Loucy (cell line): Measurements from ENCODE around the gene TMEM30B.
A peak's percentile ranks its signal among the peaks of the same experiment; 100 is the strongest.

ENCODE experiments used
- H2AFZ ChIP-seq: fragments of 200-600 bp; sonication (generic); 2 replicates; pipeline ENCODE4 v1.6.0; 2016; ENCODE audit warnings: antibody characterized with exemption, mild to moderate bottlenecking, low read length, moderate library complexity
- H3F3A ChIP-seq: fragments of 200-600 bp; 2 replicates; pipeline ENCODE4 v1.6.0; 2016; ENCODE audit warnings: antibody characterized with exemption, low read depth, mild to moderate bottlenecking
- H3K27me3 ChIP-seq: fragments of 200-600 bp; sonication (generic); 2 replicates; pipeline ENCODE4 v1.6.1; 2014; ENCODE audit warnings: low read length, mild to moderate bottlenecking; ENCODE audit not compliant: insufficient read depth, poor library complexity, severe bottlenecking
- H3K36me3 ChIP-seq: fragments of 200-600 bp; sonication (generic); 2 replicates; pipeline ENCODE4 v1.6.1; 2016; ENCODE audit warnings: low read length; ENCODE audit not compliant: insufficient read depth
- H3K4me1 ChIP-seq: fragments of 200-600 bp; sonication (generic); 2 replicates; pipeline ENCODE4 v1.5.1; 2014; ENCODE audit warnings: low read length, mild to moderate bottlenecking; ENCODE audit not compliant: insufficient read depth, poor library complexity, severe bottlenecking
- H3K4me2 ChIP-seq: fragments of 200-600 bp; sonication (generic); 2 replicates; pipeline ENCODE4 v1.6.0; 2014; ENCODE audit warnings: antibody characterized with exemption, low read length, low read depth, mild to moderate bottlenecking; ENCODE audit not compliant: poor library complexity, severe bottlenecking
- H3K4me3 ChIP-seq: fragments of 200-600 bp; sonication (generic); 2 replicates; pipeline ENCODE4 v1.5.1; 2014; ENCODE audit warnings: low read length, mild to moderate bottlenecking, mixed read lengths; ENCODE audit not compliant: poor library complexity, severe bottlenecking
- H3K79me2 ChIP-seq: fragments of 200-600 bp; sonication (generic); 2 replicates; pipeline ENCODE4 v1.6.1; 2014; ENCODE audit warnings: low read length; ENCODE audit not compliant: insufficient read depth
- H3K9ac ChIP-seq: fragments of 200-600 bp; sonication (generic); 2 replicates; pipeline ENCODE4 v1.6.0; 2014; ENCODE audit warnings: mild to moderate bottlenecking, low read depth, low read length, moderate library complexity; ENCODE audit not compliant: poor library complexity, severe bottlenecking
- H3K9me2 ChIP-seq: fragments of 200-600 bp; sonication (generic); replicated peaks from 2 replicates; pipeline ENCODE4 v1.6.1; 2016; ENCODE audit warnings: low read depth, low read length, mixed read lengths
- H3K9me3 ChIP-seq: fragments of 200-600 bp; sonication (generic); 2 replicates; pipeline ENCODE4 v1.6.1; 2014; ENCODE audit warnings: mild to moderate bottlenecking, antibody characterized with exemption, low read length, low read depth; ENCODE audit not compliant: insufficient read depth
- H4K20me1 ChIP-seq: fragments of 200-600 bp; sonication (generic); 2 replicates; pipeline ENCODE4 v1.6.0; 2014; ENCODE audit warnings: antibody characterized with exemption, low read length, mild to moderate bottlenecking; ENCODE audit not compliant: insufficient read depth, poor library complexity, severe bottlenecking
- CTCF ChIP-seq: fragments of 200-600 bp; sonication (generic); conservative IDR thresholded peaks from 2 replicates; pipeline ENCODE4 v1.5.1; 2014; ENCODE audit warnings: mild to moderate bottlenecking, antibody characterized with exemption, low read length
- EZH2phosphoT487 ChIP-seq: fragments of 200-600 bp; IDR thresholded peaks from 2 replicates; pipeline ENCODE4 v1.6.1; 2018; ENCODE audit warnings: antibody characterized with exemption, mild to moderate bottlenecking, moderate library complexity, borderline replicate concordance

The TMEM30B gene

GRCh38 chr14:61285364-61285763, 4.2 kb upstream of the TMEM30B start:
- Histone ChIP-seq H3K4me2 (peak overlapping the region; percentile 14), H3K4me1 (peaks cover 28% of the 10 kb centered on the region), H3K79me2 (no peaks in the 10 kb centered on the region), H3K4me3 (no peak overlapping the region), H2AFZ (peak overlapping the region; percentile 68), H3K9me3 (no peaks in the 10 kb centered on the region), H3F3A (peaks cover 6% of the 10 kb centered on the region; the same call in 1 of the 2 replicates), H3K9me2 (no peaks in the 10 kb centered on the region), H3K27me3 (no peaks in the 10 kb centered on the region), H3K9ac (no peak overlapping the region), H4K20me1 (no peaks in the 10 kb centered on the region), H3K36me3 (no peaks in the 10 kb centered on the region)
- TF ChIP-seq CTCF (no peak), EZH2phosphoT487 (no peak)

- Histone ChIP-seq H4K20me1 (no peaks in the 10 kb centered on the region), H3K9me3 (no peaks in the 10 kb centered on the region), H3K4me2 (peak overlapping the region; percentile 83), H3F3A (peaks cover 6% of the 10 kb centered on the region; the same call in 1 of the 2 replicates), H3K27me3 (no peaks in the 10 kb centered on the region), H3K9me2 (no peaks in the 10 kb centered on the region), H3K4me1 (peaks cover 28% of the 10 kb centered on the region), H2AFZ (peak overlapping the region; percentile 55; the same call in 1 of the 2 replicates), H3K4me3 (peak overlapping the region; percentile 69), H3K79me2 (no peaks in the 10 kb centered on the region), H3K36me3 (no peaks in the 10 kb centered on the region), H3K9ac (peak overlapping the region; percentile 53)
- TF ChIP-seq CTCF (no peak), EZH2phosphoT487 (no peak)
These were observed 2.9 kb upstream of the TMEM30B start for GRCh38 chr14:61284001-61284400.

- Histone ChIP-seq H3K9me2 (no peaks in the 10 kb centered on the region), H3K9me3 (no peaks in the 10 kb centered on the region), H3K4me1 (peaks cover 28% of the 10 kb centered on the region), H3K79me2 (no peaks in the 10 kb centered on the region), H4K20me1 (no peaks in the 10 kb centered on the region), H2AFZ (no peak overlapping the region), H3K36me3 (no peaks in the 10 kb centered on the region), H3K4me2 (no peak overlapping the region), H3K27me3 (no peaks in the 10 kb centered on the region), H3K9ac (no peak overlapping the region), H3F3A (peaks cover 6% of the 10 kb centered on the region; the same call in 1 of the 2 replicates), H3K4me3 (no peak overlapping the region)
- TF ChIP-seq EZH2phosphoT487 (no peak), CTCF (no peak)
These were observed 1.6 kb upstream of the TMEM30B start for GRCh38 chr14:61282746-61283145.
